ENCODE results near the gene AHRR.
A peak's percentile ranks its signal among the peaks of the same experiment; 100 is the strongest.
"Not testable (repeated sequence)": the region's sequence is repeated elsewhere in the genome, so short reads cannot be mapped to it uniquely, and the experiment has no call there.

Gene AHRR

DNA sequence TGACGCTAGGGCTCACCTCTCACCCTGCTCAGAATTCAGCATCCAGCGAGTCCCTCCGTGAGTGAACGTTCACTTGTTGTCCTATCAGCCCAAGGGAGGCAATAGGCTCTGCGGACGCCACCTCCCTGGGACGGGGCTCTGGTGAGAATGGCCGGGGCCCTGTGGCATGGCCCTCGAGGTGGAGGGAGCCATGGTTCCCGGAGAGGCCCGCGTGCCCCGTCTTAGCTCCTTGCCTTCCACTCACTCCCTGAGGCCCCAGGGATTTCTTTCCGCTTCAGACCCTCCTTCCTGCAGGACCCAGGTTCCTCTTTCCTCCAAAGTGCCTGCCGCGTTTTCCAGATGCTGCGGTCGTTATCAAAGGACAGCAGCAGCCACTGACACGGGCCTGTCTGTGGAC lies 142.9 kb downstream of the AHRR start:
- DNase-seq: no peak

GRCh38 chr5:464843-465590 lies 143.5 kb downstream of the AHRR start:
- no peak for DNase-seq

- no peak for DNase-seq
Measured at GRCh38 chr5:465591-466403, 144.3 kb downstream of the AHRR start.

DNA sequence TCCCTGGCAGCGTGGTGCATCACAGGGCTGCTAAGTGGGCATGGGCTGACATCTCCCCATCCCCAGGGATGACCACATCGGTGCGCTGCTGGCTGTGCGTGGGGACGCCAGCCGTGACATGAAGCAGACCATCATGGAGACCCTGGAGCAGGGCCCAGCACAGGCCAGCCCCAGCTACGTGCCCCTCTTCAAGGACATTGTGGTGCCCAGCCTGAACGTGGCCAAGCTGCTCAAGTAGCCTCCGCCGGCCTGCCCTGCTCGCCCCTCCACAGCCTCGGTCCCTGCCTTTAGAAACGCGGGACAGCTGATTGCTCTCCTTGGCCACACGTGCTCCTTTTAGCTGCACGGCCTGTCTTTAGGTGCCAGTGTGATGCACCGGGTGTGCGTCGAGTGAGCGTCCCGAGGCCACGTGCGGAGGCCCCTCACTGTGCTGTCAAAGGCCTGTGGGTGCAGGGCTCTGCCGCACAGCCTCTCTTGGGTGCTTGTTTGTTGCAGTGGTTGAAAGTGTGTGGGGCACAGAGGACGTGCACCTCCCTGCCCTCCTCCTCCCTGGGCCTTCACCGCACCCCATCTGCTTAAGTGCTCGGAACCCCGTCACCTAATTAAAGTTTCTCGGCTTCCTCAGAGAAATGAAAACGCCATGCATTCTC lies 145.3 kb downstream of the AHRR start:
- no peak for DNase-seq

DNA sequence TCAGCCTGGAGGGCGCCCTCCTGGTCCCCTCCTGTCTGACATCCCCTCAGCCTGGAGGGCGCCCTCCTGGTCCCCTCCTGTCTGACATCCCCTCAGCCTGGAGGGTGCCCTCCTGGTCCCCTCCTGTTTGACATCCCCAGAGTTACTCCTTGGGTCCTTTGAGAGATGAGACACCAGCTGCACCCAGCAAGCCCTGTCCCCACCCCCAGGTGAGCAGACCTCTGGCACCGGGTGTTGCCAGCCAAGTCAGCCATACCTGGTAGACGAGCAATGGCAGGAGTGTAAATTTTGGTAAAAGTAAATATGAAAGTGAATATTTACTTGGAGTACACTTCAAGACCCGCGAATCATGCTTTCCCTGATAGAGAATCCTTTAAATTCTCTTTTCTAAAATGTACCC lies 146.9 kb downstream of the AHRR start:
- DNase-seq: no peak

DNA sequence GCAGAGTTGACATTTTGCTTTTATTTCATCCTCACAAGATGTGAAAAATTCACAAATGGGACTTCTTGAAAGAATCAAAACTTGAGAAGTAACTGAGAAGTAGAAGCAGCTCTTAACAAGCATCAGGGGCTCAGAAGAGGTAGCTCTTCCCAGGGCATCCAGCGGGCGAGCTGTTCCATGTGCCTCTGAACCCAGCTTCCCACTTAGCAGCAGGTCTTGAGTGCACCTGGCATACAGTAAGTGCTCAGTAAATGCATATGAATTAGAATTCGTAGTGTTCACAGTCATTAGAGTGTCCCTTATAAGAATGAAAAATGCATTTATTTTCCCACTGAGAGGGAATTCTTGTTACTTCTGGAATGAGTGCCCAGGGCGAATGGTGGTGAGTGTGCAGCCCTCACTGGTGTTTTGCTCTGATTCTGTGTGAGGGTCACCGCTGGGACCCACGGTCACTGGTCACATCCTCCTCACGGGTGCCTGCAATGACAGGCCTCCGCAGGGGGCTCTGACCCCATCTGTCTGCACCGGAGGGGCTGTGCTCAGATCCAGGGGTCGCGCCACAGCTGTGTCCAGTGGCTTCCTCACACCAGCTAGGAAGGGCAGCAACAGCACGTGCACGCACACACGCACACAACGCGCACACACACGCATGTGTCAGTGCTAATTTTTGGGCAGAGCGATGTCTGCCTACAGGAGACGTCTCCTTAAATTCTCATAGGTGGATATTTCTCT lies 148.4 kb downstream of the AHRR start:
- no peak for DNase-seq

- no peak for DNase-seq
Measured at GRCh38 chr5:470961-471749, 149.6 kb downstream of the AHRR start.

GRCh38 chr5:471750-472058 lies 150.2 kb downstream of the AHRR start:
- DNase-seq: no peak

DNA sequence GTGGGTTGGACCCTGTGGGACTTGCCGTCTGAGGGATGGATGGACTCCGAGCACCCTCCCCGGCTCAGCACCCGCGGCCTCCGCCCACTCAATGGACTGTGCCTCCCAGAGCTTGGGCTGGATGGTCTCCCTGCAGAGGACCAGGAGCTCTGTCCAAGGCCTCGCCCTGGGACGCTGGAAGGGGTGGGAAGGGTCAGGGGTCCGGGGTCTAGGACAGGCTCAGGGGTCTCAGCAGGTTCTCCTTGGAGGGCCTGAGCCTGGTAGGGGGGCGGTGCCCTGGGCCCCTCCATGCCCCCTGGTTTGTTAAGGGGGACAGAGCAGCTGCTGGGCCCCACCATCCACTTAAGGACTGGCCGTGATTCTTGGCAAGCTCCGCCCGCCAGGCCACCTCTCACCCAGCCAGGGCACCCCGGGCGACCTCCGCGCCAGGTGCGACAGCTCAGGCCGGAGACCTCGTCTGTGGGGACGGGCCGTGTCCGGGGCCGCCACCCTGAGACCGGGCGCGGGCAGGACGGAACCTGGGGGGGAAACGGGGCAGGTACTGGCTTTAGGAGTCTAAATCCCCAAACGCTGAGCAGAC lies 150.7 kb downstream of the AHRR start:
- DNase-seq: no peak

DNA sequence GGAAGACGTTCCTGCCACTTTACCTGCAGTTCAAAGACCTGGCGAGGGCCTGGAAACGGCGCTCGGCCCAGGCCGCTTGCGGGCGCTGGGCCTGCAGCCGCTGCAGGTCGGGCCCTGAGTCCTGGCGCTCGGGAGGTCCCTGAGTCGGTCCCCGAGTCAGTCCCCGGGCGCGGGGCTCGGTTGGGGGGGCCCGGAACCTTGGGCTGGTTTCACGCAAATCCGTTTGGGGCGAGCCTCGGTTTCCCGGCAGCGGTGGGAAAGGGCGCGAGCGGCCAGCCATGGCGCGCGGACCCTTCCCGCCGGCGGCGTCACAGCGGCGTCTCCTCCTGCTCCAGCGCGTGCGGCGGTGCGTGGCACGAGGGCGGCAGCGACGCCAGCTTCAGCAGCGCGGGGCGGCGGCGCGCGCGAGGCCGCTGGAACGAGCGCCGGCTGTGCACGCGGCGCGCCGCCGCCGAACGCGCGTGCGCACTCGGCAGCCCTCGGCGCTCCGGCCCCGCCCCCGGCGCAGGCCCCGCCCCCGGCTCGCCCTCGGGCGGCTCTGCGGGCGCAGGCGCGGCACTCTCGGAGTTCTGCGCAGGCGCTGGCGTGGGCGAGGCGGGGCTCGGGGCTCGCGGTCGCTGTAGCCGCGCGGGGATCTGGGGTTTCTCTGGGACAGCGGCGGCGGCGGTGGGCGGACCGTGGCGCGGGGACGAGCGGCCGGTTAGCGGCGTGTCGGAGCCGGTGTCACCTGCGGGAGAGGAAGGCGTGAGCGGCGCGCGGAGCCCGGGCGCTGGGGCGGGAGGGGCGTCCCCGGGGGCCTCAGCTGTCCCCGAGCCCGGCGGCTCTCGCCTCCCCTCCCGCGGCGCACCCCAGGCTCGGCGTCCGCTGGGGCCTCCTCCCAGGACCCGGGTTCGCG lies 151.4 kb downstream of the AHRR start:
- DNase-seq: peak; percentile 88 to 96

DNA sequence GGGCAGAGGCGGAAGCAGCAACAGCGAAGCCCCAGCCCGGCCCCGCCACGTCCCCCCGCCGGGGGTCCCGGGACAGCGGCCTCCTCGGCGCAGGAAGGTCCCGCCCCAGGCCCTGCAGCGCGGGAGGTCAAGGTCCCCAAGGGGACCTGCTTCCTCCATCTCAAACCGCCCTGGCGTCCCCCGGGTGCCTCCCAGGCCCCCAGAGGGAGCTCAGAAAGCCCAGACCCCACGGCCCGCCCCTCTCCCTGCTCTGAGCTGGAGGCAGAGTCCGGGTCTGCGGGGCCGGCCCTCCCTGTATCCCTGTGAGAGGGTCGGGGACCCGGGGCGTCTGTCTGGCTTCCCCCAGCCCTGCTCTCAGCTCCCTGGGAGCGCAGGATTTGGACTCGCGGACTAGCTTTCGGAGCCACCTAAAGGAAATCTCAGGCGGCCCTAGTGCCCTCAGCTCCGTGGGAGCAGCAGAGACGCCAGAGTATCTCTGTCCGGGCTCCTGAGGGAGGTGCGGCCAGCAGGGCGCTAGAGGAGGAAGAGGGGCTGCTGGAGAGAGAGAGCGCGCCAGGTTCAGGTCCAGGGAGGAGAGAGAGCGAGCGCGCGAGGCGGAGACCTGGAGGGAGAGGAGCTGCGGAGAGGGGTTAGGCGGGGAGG lies 152.2 kb downstream of the AHRR start:
- peak in 1 of 2 experiments; percentile 30 for DNase-seq

DNA sequence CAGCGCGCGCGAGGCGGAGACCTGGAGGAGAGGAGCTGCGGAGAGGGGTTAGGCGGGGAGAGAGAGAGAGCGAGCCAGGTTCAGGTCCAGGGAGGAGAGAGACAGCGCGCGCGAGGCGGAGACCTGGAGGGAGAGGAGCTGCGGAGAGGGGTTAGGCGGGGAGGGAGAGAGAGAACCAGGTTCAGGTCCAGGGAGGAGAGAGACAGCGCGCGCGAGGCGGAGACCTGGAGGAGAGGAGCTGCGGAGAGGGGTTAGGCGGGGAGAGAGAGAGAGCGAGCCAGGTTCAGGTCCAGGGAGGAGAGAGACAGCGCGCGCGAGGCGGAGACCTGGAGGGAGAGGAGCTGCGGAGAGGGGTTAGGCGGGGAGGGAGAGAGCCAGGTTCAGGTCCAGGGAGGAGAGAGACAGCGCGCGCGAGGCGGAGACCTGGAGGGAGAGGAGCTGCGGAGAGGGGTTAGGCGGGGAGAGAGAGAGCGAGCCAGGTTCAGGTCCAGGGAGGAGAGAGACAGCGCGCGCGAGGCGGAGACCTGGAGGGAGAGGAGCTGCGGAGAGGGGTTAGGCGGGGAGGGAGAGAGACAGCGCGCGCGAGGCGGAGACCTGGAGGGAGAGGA lies 152.8 kb downstream of the AHRR start:
- DNase-seq: not testable (repeated sequence)

- no peak for DNase-seq
Measured at GRCh38 chr5:474840-475661, 153.5 kb downstream of the AHRR start.

DNA sequence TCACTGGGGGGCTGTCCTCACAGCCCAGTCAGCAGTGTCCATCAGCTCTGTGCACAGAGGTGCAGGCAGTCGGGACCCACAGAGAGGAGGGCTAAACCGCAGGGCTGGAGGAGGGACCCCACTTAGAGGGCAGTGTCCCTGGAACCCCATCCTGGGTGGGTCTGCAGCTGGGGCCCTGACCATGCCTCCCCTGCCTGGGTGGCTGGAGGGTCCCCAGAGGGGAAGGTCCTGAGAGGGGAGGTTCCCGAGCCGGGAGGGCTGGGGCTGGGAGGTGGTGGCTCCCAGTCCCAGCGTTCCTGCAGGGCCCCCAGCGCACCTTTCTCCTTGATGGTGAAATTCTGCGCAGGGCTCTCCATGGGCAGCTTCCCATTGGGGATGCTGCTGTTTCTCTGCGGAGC lies 154.2 kb downstream of the AHRR start:
- DNase-seq: no peak

GRCh38 chr5:476102-476813 lies 154.7 kb downstream of the AHRR start:
- DNase-seq: no peak

GRCh38 chr5:476814-477175 lies 155.3 kb downstream of the AHRR start:
- DNase-seq: no peak

- no peak for DNase-seq
Measured at GRCh38 chr5:477247-477646, 155.7 kb downstream of the AHRR start.

DNA sequence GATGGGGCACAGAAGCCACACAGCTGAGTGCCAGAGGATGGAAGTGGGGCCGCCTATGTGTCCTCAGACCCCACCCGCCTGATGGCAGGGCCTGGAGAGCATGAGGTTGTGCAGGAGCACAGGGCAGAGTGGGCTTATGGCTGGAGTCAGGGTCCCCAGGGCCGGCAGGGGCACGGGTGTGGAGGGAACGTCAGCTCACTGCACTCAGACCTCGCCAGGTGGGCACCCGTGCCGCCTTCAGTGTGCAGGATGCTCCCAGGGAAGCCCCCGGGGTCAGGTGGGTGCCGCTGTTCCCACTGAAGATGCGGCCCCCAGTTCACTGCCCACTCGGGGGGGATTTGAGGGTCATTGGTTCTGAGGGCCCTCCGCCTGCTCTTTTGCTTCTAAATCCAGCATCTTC lies 156.4 kb downstream of the AHRR start:
- no peak for DNase-seq

All from NCI-H1930 (cell line).